Mesothelial cell of epicardium (in vitro differentiated cells): ENCODE results near the gene TRAF2. TPM values are rescaled to one million over a fixed set of nuclear protein-coding genes. Genes with fewer than 3 reads are reported as not detected.
A peak's percentile ranks its signal among the peaks of the same experiment; 100 is the strongest.

Source experiments
- DNase-seq, 2 experiments: peaks; one replicate each; pipeline ENCODE4 v3.0.0; 2021; ENCODE audit warnings: low spot score in 2 of 2; ENCODE audit not compliant: unreplicated experiment in 2 of 2
- H3K27ac Mint-ChIP-seq: 2 replicates; pipeline ENCODE4 v1.8.0; 2021; ENCODE audit warnings: mixed read lengths
- H3K27me3 Mint-ChIP-seq: 2 replicates; pipeline ENCODE4 v1.8.0; 2021; ENCODE audit warnings: low read depth, mixed read lengths
- H3K36me3 Mint-ChIP-seq: 2 replicates; pipeline ENCODE4 v1.8.0; 2021; ENCODE audit warnings: mixed read lengths
- H3K4me1 Mint-ChIP-seq: 2 replicates; pipeline ENCODE4 v1.8.0; 2021; ENCODE audit warnings: mixed read lengths
- H3K4me3 Mint-ChIP-seq: 2 replicates; pipeline ENCODE4 v1.8.0; 2021; ENCODE audit warnings: mild to moderate bottlenecking, moderate library complexity, mixed read lengths
- H3K9me3 Mint-ChIP-seq: 2 replicates; pipeline ENCODE4 v1.8.0; 2021; ENCODE audit warnings: mixed read lengths
- CTCF ChIP-seq: fragments of 200-600 bp; sonication (generic); IDR thresholded peaks from one replicate; pipeline ENCODE4 v1.5.0; 2021; ENCODE audit warnings: antibody characterized with exemption; ENCODE audit not compliant: unreplicated experiment
- total RNA-seq: library from RNA; stranded (reverse); gene quantifications from 3 replicates; pipeline ENCODE4 v1.2.1, GENCODE V29; 2021

TRAF2 gene
- total RNA-seq, 1 donor from 2014 or later: 17.4 TPM

DNA sequence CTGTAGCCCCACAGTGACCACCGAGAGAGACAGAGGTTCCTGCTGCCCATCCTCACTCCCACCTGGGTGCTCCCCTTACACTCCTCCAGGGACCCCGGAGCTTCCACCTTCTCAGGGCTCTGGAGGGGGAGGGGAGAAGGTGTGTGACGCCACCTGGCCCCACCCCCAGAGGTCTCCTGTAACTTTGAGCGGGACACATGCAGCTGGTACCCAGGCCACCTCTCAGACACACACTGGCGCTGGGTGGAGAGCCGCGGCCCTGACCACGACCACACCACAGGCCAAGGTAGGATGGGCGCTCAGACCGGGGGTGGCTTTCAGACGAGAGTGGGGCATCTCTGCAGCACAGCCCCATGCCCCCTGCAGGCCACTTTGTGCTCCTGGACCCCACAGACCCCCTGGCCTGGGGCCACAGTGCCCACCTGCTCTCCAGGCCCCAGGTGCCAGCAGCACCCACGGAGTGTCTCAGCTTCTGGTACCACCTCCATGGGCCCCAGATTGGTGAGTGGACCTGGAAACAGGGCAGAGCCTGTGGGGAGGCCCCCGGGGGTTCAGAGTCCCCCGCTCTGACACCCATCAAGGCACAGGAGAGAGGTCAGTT, 29.7 kb upstream of the TRAF2 start:
- no peak for DNase-seq
- H3K27me3 Mint-ChIP-seq: no peaks in the 10 kb centered on the region

DNA sequence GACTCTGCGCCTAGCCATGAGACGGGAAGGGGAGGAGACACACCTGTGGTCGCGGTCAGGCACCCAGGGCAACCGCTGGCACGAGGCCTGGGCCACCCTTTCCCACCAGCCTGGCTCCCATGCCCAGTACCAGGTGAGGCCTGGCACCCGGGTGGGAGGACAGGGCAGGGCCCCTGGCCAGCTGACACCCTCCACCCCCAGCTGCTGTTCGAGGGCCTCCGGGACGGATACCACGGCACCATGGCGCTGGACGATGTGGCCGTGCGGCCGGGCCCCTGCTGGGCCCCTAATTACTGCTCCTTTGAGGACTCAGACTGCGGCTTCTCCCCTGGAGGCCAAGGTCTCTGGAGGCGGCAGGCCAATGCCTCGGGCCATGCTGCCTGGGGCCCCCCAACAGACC, 29.1 kb upstream of the TRAF2 start:
- TF ChIP-seq CTCF: no peak
- Mint-ChIP-seq H3K4me1 (no peaks in the 10 kb centered on the region), H3K27me3 (no peaks in the 10 kb centered on the region), H3K9me3 (no peaks in the 10 kb centered on the region), H3K4me3 (no peak overlapping the region), H3K36me3 (no peaks in the 10 kb centered on the region), H3K27ac (no peak overlapping the region)
- DNase-seq: no peak

More for the DNA sequence above, 29.7 kb upstream of the TRAF2 start:
- no peaks in the 10 kb centered on the region for H3K9me3 Mint-ChIP-seq
- no peaks in the 10 kb centered on the region for H3K36me3 Mint-ChIP-seq
- H3K27ac Mint-ChIP-seq: no peak overlapping the region
- H3K4me1 Mint-ChIP-seq: no peaks in the 10 kb centered on the region
- no peak overlapping the region for H3K4me3 Mint-ChIP-seq
- no peak for TF ChIP-seq CTCF

DNA sequence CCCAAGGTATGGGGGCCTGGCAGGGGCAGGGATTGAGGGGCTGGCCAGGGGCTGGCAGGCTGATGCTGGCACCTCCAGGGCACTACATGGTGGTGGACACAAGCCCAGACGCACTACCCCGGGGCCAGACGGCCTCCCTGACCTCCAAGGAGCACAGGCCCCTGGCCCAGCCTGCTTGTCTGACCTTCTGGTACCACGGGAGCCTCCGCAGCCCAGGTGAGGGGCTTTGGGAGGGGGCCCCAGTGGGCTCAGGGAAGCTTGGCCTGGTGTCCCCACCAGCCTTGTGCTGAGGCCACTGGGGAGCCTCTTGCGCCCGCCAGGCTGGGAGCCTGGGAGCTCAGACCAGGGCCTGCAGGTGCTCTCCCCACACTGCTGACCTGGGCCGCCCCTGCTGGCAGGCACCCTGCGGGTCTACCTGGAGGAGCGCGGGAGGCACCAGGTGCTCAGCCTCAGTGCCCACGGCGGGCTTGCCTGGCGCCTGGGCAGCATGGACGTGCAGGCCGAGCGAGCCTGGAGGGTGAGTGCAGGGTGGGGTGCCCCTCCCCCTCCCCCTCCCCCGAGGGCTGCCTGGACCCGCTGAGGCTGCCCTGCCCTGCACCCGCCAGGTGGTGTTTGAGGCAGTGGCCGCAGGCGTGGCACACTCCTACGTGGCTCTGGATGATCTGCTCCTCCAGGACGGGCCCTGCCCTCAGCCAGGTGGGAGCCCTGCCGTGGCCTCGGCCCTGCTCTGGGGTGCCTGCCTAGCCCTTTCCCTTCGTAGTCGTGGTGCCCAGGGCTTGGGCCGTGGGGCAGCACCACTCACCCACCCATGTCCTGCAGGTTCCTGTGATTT, 28.5 kb upstream of the TRAF2 start:
- no peak for DNase-seq
- no peak for TF ChIP-seq CTCF
- Mint-ChIP-seq H3K36me3 (peaks cover 2% of the 10 kb centered on the region), H3K9me3 (no peaks in the 10 kb centered on the region), H3K27me3 (no peaks in the 10 kb centered on the region), H3K4me3 (no peak overlapping the region), H3K27ac (no peak overlapping the region), H3K4me1 (no peaks in the 10 kb centered on the region)

DNA sequence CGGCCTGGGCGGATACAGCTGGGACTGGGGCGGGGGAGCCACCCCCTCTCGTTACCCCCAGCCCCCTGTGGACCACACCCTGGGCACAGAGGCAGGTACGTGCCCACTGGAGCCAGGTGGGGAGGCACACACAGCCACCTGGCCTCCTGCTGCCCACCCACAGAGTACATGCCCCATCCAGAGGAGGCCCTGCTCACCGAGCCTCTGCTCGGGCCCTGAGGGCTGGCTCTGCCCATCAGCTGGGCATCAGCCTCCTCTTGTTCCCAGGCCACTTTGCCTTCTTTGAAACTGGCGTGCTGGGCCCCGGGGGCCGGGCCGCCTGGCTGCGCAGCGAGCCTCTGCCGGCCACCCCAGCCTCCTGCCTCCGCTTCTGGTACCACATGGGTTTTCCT, 27.9 kb upstream of the TRAF2 start:
- H3K4me3 Mint-ChIP-seq: no peak overlapping the region
- peaks cover 2% of the 10 kb centered on the region for H3K36me3 Mint-ChIP-seq
- no peak overlapping the region for H3K27ac Mint-ChIP-seq
- no peak for DNase-seq
- H3K9me3 Mint-ChIP-seq: no peaks in the 10 kb centered on the region
- no peak for TF ChIP-seq CTCF
- H3K27me3 Mint-ChIP-seq: no peaks in the 10 kb centered on the region
- no peaks in the 10 kb centered on the region for H3K4me1 Mint-ChIP-seq

- Mint-ChIP-seq H3K4me1 (no peaks in the 10 kb centered on the region), H3K9me3 (no peaks in the 10 kb centered on the region), H3K36me3 (peaks cover 4% of the 10 kb centered on the region), H3K27ac (no peak overlapping the region), H3K27me3 (no peaks in the 10 kb centered on the region), H3K4me3 (no peak overlapping the region)
- peak in 1 of 2 experiments; percentile 14 for DNase-seq
- no peak for TF ChIP-seq CTCF
Observed at GRCh38 chr9:136858844-136859757, 27.2 kb upstream of the TRAF2 start.
